ENCODE results near the gene ABHD2. TPM values are rescaled to one million over a fixed set of nuclear protein-coding genes. Genes with fewer than 3 reads are reported as not detected.

The ABHD2 gene
- total and polyA plus RNA-seq, 9 of the 15 experiments (the other 6 are each of a cell fraction or from before 2014, with no cell fraction given): 16.9 to 99.8 (median 47.5) TPM

GRCh38 chr15:89110060-89110459, 21.8 kb downstream of the ABHD2 start:
- no TSS peak for BruUV-seq (replicated peaks)
- no peak for FAIRE-seq
- no peak for TF ChIP-seq ZNF224 (CRISPR knock-in tag; IDR thresholded peaks at IDR 0.05)
- no peak for TF ChIP-seq POLR3G (IDR thresholded peaks at IDR 0.05; ENCODE audit: extremely low read depth, insufficient read length, insufficient replicate concordance)
- TF ChIP-seq YBX1 (IDR thresholded peaks at IDR 0.05): no peak
- no peak for TF ChIP-seq MYC (IDR thresholded peaks at IDR 0.05; ENCODE audit: low read depth, low read length)
- no peak for TF ChIP-seq MYC (CRISPR knock-in tag; IDR thresholded peaks at IDR 0.05; ENCODE audit: borderline replicate concordance, low read depth)
- no peak for TF ChIP-seq ZNF609 (CRISPR knock-in tag; IDR thresholded peaks at IDR 0.05; ENCODE audit: borderline replicate concordance)
- TF ChIP-seq EHMT2 (IDR thresholded peaks at IDR 0.05): no peak
- no peak for TF ChIP-seq CEBPZ (IDR thresholded peaks at IDR 0.05; ENCODE audit: borderline replicate concordance, low read depth, low read length)
- TF ChIP-seq RNF2 (IDR thresholded peaks at IDR 0.05): no peak
- TF ChIP-seq ZNF263 (CRISPR knock-in tag; IDR thresholded peaks at IDR 0.05; ENCODE audit: borderline replicate concordance): no peak
- no peak for TF ChIP-seq TAF15 (IDR thresholded peaks at IDR 0.05; ENCODE audit: low read depth, low read length)
- no peak for TF ChIP-seq ZFPM2 (CRISPR knock-in tag; IDR thresholded peaks at IDR 0.05)
- TF ChIP-seq KLF10 (CRISPR knock-in tag; IDR thresholded peaks at IDR 0.05): no peak
- no peak for TF ChIP-seq MTA3 (IDR thresholded peaks at IDR 0.05; ENCODE audit: borderline replicate concordance)
- no peak for TF ChIP-seq ZNF717 (CRISPR knock-in tag; IDR thresholded peaks at IDR 0.05)
- no peak for TF ChIP-seq ZNF583 (CRISPR knock-in tag; IDR thresholded peaks at IDR 0.05)

More at GRCh38 chr15:89110060-89110459, 21.8 kb downstream of the ABHD2 start:
- intact Hi-C loops (cut with micrococcal nuclease) (no loop called here), in situ Hi-C loops (cut with MboI) (no loop called here)
- ATAC-seq (no peak), DNase-seq (ENCODE audit: extremely low read depth in 1 of 4, low spot score in 3 of 4) (no peak)
- 0 out of 2 replicates have a peak, but pooled peaks cover 11% of the 10 kb centered on the region for H4K20me1 ChIP-seq (replicated peaks; ENCODE audit: control insufficient read depth, insufficient read depth, low read length)
- H2AFZ ChIP-seq (ENCODE audit: low read depth, low read length): no peak overlapping the region
- H3K27me3 ChIP-seq (ENCODE audit: control insufficient read depth in 2 of 2, insufficient read depth in 2 of 2, low read length in 2 of 2): no peaks in the 10 kb centered on the region
- no peak overlapping the region for H3K4me2 ChIP-seq (ENCODE audit: insufficient read depth, low read length)
- no peaks in the 10 kb centered on the region for H3K9me3 ChIP-seq (replicated peaks; ENCODE audit: control insufficient read depth, insufficient read depth, low read depth, low read length)
- H3K9me1 ChIP-seq (ENCODE audit: control insufficient read depth, insufficient read depth, low read length): no peaks in the 10 kb centered on the region
- no peak overlapping the region for H3K9ac ChIP-seq (ENCODE audit: insufficient read depth in 1 of 2, low read depth in 2 of 2, low read length in 2 of 2)
- CTCF ChIA-PET (ENCODE audit: low intra/inter-chr PET ratio): no interaction called here
- peaks cover 92% of the 10 kb centered on the region for H3K79me2 ChIP-seq (ENCODE audit: control insufficient read depth, insufficient read depth, low read length)
- H3K27ac ChIP-seq (ENCODE audit: extremely low read depth, low read depth, low read length): no peak overlapping the region
- peaks cover 62% of the 10 kb centered on the region for H3K36me3 ChIP-seq (ENCODE audit: control insufficient read depth, insufficient read depth, low read length)
- H3K4me1 ChIP-seq (replicated peaks in 1 of 2; ENCODE audit: control insufficient read depth in 2 of 2, insufficient read depth in 2 of 2, low read length in 2 of 2): peaks cover 4 to 51% of the 10 kb centered on the region in 2 experiments; a peak in 4 of 5 replicates
- no peak overlapping the region for H3K4me3 ChIP-seq
- POLR2A ChIA-PET: interaction anchor here (0.8 kb wide), 1 partner anchor 32 kb away, joined by 5 read pairs; no protein-coding TSS in a partner anchor
- WGBS (ENCODE audit: insufficient coverage, low coverage, missing lambda C conversion rate): 87% methylated on average over 8 of the region's 8 CpGs
